Bronchial epithelial cell (primary cell): Measurements from ENCODE around the gene XKR3. TPM values are rescaled to one million over a fixed set of nuclear protein-coding genes. Genes with fewer than 3 reads are reported as not detected.
"Not testable (repeated sequence)": the region's sequence is repeated elsewhere in the genome, so short reads cannot be mapped to it uniquely, and the experiment has no call there.

ENCODE experiments used
- DNase-seq: peaks from one replicate; pipeline ENCODE4 v3.0.0-alpha.2; 2010; ENCODE audit warnings: low read depth
- FAIRE-seq: peaks from 2 replicates; lab custom pipeline; 2011; peaks lifted over from hg19 to GRCh38; lab: Jason Lieb, UNC
- H3K27me3 ChIP-seq: 2 replicates; pipeline ENCODE4 v1.5.1; 2011; ENCODE audit warnings: low read length; ENCODE audit not compliant: control insufficient read depth, insufficient read depth
- H3K36me3 ChIP-seq: 2 replicates; pipeline ENCODE4 v1.5.1; 2011; ENCODE audit warnings: low read length; ENCODE audit not compliant: control insufficient read depth, insufficient read depth
- H3K4me3 ChIP-seq: 2 replicates; pipeline ENCODE4 v1.5.1; 2011; ENCODE audit warnings: mild to moderate bottlenecking, low read depth, low read length, control low read depth
- total RNA-seq: library from RNA; depleted of rRNA; stranded (reverse); fragments of >200 nt; gene quantifications from 2 replicates; pipeline ENCODE4 v1.2.1, GENCODE V29; 2014

The XKR3 gene
- total RNA-seq, 1 donor from 2014 or later: not detected

DNA sequence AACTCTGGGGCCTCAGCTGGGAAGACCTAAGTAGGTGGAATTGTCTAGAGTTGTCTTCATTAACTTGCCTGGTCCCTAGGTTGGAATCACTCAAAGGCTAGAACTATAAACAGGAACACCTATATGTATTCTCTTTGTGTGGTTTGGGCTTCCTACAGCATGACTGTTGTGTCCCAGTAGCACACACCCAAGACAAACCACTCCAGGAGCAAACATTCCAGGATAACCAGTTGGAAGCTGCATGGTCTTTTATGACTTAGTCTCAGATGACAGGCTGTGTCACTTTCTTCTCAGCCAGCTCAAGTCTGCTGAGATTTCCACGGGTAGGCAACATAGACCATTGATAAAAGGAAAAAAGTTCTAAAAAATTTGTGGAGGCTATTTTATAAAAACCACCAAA lies 90.9 kb downstream of the XKR3 start:
- H3K27me3 ChIP-seq, H3K4me3 ChIP-seq, H3K36me3 ChIP-seq, DNase-seq, FAIRE-seq: not testable (repeated sequence)

Other genes starting within 250 kb of the XKR3 start
- gene CCT8L2, start 232.6 kb downstream of the XKR3 start, total RNA-seq: not detected in 2 replicates
- not detected in 2 replicates for gene GAB4, start 182.8 kb upstream of the XKR3 start, total RNA-seq